Left renal cortex interstitium (tissue), 4 donors: ENCODE data around the gene KLHDC7B. TPM values are rescaled to one million over a fixed set of nuclear protein-coding genes. Genes with fewer than 3 reads are reported as not detected.

Experiments
- DNase-seq, 4 donors: peaks; one replicate each; pipeline ENCODE4 v3.0.0-alpha.2; 2013; ENCODE audit warnings: low read depth in 4 of 4, low spot score in 2 of 4, missing footprints in 1 of 4
- polyA plus RNA-seq, 4 donors: library from polyadenylated mRNA; unstranded; fragments of 120-200 nt; gene quantifications; one replicate each; pipeline ENCODE4 v1.2.1, GENCODE V29; 2013; ENCODE audit not compliant: insufficient read length in 4 of 4

The KLHDC7B gene
- polyA plus RNA-seq, 4 donors, result 0.07 to 0.39 (median 0.15) TPM

DNA sequence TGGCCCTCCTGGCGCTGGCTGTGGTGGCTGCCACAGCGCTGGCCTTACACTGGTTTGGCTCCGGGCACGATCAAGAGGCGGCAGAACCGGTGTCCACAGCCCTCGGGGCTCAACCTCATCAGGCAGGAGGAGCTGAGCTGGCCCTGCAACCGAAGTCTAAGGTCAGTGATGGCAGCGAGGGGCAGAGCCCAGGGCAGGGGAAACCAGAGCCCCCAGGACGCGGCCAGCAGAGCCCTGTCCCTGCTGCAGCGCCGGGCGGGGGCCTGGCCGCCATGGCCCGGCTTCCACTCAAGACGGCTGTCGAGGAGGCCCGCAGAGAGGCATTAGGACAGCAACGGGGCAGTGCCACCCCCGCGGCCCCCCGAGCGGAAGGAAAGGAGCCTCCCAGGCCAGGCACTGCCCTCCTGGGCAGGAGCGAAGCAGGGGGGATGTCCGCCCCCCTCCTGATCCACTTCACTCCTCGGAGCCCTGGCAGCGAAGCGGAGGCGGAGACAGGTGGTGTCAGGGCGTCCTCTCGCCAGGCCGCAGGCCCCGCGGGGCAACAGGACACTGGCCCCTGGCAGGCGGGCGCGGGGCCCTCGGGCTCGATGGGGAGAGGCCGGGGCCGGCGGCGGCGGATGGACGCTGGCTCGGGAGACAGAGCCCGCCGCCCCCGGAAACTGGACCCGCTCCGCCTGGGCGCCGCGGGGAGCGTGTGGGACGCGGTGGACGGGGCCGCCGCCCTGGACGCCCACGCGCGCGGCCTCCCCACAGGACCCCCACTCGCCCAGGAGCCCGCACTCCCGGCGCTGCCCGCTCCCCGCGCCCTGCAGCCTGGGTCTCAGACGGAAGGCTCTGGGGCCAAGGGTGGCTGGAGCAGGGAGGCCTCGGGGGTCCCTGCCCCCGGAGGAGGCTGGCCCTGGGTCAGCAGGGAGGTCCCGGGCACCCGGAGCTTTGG lies 895 bp downstream of the KLHDC7B start:
- DNase-seq, result no peak

DNA sequence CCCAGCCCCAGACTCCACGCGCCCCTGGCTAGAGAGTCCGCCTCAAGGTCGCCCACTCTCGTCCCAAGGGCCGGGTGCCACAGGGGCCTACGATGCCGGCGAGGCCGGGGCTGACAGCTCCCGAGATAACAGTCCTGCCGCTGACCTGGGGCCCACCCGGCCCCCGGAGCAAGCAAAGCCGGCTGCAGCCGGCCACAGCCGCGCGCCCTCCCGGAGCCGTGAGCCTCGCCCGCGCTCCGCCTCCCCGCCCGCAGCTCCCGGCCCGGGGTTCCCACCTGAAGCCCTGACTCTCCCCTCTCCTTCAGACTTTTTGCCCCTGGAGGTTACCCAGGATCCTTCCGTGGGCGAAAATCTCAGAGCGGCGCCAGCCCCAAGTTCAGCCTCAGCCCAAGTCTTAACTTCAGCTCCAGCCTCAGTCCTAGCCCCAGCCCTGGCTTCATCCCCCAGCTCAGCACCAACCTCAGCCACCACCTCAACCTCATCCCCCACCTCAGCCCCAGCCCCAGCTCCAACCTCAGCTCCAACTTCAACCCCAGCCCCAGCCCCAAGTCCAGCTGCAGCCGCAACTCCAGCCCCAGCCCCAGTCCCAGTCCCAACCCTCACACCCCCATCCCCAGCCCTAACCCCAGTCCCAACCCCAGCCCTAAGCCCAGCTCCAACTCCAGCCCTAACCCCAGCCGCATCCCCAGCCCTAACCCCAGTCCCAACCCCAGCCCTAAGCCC lies 1.7 kb downstream of the KLHDC7B start:
- DNase-seq, result no peak

DNA sequence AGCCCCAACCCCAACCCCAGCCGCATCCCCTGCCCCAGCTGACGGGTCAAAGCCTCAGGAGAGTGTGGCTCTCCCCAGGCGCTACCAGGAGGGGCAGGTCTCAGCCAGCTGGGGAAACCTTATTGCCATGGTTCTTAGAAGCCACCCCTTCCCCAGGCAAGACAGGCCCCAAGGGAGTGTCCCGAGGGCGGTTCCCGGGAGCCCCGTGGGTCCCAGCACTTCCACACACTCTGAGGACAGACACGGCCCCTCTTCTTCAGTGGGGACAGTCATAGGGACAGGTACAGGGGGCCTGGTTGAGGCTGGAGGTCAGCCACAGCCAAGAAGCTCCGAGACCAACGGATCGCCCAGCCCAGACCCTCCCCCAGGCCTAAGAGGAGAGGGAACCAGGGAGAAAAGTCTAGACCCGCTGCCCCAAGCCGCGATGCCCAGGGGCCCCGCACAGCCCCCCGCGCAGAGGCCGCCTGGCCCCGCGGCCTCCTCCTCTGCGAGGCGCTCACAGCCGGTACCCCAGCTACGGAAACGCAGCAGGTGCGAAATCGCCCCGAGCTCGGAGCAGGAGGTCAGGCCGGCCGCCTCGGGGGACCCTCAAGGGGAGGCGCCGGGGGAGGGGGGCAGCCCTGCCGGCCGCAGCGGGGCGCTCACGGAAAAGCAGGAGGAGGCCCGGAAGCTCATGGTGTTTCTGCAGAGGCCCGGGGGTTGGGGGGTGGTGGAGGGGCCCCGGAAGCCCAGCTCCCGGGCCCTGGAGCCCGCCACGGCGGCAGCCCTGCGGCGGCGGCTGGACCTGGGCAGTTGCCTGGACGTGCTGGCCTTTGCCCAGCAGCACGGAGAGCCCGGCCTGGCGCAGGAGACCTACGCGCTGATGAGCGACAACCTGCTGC lies 2.6 kb downstream of the KLHDC7B start:
- DNase-seq, result no peak

DNA sequence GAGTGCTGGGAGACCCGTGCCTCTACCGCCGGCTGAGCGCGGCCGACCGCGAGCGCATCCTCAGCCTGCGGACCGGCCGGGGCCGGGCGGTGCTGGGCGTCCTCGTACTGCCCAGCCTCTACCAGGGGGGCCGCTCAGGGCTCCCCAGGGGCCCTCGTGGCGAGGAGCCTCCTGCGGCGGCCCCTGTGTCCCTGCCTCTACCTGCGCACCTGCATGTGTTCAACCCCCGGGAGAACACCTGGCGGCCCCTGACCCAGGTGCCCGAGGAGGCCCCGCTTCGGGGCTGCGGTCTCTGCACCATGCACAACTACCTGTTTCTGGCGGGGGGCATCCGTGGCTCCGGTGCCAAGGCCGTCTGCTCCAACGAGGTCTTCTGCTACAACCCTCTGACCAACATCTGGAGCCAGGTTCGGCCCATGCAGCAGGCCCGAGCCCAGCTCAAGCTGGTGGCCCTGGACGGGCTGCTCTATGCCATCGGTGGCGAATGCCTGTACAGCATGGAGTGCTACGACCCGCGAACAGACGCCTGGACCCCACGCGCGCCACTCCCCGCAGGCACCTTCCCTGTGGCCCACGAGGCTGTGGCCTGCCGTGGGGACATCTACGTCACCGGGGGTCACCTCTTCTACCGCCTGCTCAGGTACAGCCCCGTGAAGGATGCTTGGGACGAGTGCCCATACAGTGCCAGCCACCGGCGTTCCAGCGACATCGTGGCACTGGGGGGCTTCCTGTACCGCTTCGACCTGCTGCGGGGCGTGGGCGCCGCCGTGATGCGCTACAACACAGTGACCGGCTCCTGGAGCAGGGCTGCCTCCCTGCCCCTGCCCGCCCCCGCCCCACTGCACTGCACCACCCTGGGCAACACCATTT lies 3.5 kb downstream of the KLHDC7B start:
- DNase-seq, result no peak

DNA sequence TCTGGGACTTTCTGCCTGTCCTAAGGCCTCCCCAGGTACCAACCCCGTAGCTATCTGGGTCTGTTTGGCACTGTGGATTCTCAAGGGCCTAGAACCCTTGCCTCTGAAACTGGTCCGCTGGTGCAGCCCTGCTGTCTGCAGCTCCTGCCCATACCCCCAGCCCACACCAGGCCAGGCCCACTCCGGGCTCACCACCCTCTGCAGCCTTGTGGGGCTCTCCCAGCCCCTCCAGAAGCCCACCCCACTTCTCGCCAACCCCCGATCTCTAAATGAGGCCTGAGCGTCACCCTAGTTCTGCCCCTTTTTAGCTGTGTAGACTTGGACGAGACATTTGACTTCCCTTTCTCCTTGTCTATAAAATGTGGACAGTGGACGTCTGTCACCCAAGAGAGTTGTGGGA lies 4.7 kb downstream of the KLHDC7B start:
- DNase-seq, result no peak

DNA sequence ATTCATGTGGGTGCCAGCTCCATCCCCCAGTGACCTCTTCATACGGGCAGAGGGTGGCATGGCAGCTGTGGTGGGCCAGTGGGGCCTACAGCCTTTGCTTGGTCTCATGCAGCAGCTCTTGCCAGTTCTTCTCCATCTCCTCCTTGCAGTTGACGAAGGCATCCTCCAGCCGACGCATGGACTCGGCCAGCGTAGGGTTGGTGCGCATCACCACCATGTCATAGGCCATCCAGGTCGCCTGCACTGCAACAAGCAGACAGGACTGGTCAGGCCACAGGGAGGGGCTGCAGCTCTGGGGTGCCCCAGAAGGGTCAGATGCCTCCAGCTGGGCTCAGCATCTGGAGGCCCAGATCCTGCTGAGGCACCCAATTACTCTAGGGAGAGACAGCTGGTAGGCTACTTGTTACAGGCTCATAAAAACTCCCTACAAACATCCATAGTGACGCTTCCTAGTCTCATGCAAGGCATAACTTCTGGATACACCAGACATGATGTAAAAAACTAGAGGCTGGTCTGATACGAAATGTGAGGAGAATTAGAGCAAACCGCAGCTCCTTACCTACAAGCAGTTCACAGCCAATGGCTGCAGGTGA lies 5.6 kb downstream of the KLHDC7B start:
- no peak for DNase-seq

DNA sequence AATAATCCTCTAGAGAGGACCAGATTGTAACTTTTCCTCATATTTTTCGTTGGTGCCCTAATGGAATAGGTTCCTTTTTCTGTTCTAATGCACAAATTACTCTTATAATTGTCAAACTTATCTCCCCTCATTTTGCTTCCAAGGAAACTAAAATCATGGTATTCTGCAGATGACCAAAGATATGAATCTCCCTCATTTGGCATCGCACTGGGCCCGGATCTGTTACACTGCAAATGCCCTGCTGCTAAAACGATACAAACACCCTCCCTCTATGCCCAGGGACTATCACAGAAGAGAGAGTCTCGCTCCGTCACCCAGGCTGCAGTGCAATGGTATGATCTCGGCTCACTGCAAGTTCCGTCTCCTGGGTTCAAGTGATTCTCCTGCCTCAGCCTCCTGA lies 7.6 kb downstream of the KLHDC7B start:
- DNase-seq, result no peak

DNA sequence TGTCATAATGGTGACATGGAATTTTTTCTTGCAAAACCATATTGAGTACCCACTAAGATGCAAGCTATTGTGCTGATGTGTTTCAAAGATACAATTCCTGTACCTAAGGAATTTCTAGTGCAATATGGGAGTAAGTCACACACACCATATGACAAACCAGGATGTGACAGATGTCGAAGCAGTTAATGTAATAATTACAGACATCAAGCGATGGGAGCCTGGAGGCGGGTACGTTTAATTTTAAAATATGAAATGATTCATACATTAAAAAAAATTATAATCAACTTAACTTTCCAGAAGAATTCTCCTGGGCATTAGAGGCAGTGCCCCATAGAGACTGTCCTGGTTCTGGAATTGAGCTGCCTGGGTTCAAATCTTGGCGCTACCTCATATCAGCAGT lies 11.0 kb downstream of the KLHDC7B start:
- no peak for DNase-seq

DNA sequence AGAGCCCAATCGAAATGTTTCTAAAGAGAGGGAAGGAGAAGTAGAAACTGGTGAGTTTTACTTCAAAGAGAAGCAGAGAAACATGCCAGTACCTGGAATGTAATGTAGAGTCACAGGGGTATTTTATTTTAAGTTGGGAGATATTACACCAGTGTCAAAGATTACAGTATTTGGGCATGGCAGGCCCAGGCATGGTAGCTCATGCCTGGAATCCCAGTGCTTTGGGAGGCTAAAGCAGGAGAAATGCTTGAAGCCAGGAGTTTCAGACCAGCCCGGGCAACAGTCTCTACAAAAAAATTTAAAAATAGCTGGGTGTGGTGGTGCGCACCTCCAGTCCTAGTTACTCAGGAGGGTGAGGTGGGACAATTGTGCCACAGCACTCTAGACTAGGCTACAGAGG lies 14.3 kb downstream of the KLHDC7B start:
- DNase-seq, result no peak

DNA sequence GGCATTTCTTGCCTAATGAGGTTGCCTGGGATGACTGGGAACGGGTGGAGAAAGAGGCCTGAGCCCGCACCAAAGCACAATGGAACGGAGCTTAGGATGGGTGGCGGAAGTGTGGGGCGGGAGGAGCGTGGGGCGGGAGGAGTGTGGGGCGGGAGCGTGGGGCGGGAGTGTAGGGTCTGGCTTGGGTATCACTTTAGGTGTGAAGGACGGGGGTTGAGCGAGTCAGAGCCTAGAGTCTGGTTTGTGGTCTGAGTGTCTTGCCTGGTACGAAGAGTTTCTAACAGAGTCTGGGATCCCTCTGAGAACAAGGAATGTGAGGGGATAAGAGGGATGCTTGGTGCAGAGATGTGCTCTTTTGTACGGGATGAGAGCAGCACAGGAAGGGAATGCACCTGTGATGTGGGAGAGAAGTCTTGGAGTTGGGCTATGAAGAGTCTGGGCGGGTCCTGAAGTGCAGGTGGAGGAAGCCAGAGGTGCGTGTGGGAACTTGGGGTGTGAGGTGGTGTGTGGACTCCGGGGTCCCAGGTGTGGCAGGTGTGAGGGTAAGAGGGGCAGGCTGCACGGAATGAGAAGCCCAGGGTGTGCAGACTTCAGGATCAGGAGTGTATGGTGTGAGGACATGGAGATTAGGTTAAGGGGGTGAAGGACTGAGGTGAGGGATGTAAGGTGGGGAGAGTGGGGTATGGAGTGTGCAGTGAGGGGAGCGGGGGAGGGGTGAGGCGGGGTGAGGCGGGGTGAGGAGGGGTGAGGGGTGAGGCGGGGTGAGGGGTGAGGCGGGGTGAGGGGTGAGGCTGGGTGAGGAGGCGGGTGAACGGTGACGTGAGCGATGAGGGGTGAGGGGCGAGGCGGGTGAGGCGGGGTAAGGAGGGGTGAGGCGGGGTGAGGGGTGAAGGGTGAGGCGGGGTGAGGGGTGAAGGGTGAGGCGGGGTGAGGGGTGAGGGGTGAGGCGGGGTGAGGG lies 16.0 kb downstream of the KLHDC7B start:
- DNase-seq, result no peak

DNA sequence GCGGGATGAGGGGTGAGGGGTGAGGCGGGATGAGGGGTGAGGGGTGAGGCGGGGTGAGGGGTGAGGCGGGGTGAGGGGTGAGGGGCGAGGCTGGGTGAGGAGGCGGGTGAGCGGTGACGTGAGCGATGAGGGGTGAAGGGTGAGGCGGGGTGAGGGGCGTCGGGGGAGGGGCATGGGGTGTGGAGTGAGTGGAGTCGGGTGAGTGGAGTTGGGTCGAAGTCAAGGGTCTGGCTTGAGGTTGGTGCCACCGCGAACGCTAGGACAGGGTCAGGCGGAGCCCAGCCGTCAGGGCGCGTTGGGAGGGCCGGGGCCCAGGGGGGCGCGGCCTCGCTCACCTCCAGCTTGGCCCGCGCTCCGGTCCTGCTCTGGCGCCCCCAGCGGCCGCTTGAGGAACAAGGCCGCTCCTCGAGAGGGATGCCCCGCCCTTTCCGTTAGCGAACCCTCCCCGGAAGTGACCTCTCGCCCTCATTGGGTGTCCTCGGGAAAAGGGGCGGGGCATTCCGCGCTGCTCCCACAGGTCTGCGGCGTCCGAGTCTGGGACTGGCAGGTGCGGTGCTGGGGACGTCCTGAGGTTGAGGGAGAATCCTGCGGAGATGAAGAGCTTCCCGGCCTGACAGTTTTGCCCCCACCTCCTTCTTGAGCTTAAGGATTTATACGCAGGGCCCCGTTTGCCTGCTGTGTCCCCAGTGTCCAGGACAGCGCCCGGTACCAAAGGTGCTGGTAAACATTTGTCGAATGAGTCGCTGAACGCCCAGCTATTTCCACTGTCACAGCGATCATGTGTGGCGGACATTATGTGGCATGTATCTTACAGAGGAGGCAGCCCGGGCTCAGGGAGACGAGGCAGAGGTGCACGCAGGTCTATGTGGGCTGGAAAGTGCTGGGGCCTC lies 17.1 kb downstream of the KLHDC7B start, which contains the start of gene SYCE3:
Gene SYCE3, minus strand, starts transcription at position 397 of the 890 bp plus-strand sequence. CDS start 6,514 bp downstream, outside the sequence.
- peak; percentile 77 to 89 (median 82) for DNase-seq

DNA sequence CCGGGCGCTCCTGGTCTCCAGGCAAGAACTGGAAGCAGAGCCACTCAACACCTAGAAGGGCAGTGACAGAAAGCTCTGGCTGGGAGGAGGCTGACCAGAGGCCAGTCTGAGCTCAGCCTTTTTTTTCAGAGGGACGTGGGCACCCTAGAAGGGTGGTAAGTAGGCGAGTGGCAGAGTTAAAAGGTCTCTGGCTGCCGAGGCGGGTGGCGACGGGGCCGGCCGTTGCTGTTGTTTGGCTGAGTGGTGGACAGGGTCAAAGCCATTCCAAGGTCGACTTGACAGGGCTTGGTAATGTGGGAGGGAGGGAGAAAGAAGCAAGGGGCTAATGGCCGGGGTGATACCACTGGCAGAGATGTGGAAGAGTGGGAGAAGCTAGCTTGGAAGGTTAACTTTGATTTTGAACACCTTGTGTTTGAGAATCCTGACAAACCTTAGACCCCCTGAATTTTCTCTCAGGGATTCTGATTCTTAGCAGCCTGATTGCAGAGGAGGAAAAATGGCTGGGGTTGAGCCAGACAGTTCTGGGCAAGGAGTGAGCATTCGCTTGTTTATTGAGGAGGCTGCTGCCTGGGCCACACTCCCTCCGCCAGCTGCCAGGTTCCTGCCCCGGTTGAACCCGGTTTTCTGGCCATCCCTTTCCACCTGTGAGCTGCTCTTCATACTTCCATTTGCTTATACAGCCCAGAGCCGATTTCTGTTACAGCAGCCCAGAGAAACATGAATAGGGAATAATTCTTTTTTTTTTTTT lies 17.9 kb downstream of the KLHDC7B start:
- no peak for DNase-seq

DNA sequence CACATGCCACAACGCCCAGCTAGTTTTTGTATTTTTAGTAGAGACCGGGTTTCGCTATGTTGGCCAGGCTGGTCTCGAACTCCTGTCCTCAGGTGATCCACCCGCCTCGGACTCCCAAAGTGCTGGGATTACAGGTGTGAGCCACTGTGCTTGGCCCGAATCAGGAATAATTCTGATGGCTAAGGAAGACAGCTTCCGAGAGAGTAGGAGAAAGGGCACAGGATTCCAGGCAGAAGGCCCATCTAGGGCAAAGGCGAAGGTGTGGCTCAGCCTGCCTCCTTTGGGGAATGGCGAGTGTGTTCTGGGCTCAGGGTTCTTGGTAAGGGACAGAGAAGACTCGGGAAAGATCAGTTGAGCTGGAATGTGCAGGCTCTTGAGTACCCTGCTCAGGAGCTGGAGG lies 18.6 kb downstream of the KLHDC7B start:
- DNase-seq, result no peak

DNA sequence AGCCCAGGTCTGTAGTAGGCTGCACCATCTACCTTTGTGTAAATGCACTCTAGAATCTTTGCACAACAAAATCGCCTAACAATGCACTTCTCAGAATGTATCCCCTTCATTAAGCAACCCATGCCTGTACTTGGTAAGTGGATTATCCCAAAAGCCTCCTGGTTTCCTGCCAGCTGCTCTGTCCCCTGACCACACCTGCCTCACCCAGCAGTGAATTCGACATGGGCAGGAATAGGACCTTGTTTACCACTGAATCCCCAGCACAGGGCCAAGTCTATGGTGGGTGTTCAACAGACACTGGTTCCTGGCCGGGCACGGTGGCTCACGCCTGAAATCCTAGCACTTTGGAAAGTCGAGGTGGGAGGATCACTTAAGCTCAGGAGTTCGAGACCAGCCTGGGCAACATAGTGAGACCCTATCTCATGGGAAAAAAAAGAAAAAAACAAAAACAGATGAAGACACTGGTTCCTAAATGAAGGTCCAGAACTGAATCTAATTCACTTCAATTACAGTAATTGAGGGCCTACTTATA lies 22.1 kb downstream of the KLHDC7B start:
- DNase-seq, result no peak

DNA sequence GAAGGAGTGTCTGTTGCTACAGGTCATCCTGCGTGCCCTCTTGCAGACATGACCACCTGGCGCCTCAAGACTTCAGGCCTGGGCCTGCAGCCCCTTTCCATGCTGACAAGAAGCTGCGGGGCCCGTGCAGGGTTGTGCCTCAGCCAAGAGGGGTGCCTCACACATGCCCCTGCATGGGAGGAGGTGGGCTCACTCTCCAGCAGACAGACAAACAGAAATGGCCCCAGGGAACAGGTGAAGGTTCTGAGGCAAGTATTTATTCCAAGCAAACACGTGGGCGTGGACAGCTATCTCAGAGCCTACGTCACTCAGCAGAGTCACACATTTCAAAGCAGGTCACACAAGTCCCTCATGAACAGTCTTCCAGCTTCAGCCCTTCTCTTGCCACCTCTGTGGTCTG lies 22.9 kb downstream of the KLHDC7B start:
- DNase-seq, result no peak

DNA sequence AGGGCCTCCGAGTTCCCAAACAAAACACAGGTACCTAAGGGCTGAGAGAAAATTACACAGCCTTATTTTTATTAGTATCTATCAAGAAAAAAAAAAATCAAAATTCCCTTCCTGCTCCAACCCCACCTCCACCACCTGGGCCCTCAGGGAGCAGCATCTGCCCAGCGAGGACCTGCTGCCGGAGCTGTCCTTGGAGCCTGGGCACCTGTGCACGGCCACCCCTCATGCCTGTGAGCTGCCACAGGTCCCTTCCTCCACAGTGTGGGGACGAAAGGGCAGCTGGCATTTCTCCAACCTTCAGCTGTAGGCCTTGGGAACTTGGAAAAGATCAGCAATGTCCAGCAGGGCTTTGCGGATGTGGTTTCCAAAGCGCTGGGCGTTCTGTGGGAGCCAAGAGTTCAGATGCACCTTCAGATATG lies 23.4 kb downstream of the KLHDC7B start:
- no peak for DNase-seq
